ENCODE data around the gene DAPK2.

DAPK2 gene

GRCh38 chr15:63994073-63994600, 52.1 kb downstream of the DAPK2 start:
- DNase-seq: no peak

- no peak for DNase-seq
These were observed 54.0 kb downstream of the DAPK2 start for GRCh38 chr15:63992300-63992699.

DNA sequence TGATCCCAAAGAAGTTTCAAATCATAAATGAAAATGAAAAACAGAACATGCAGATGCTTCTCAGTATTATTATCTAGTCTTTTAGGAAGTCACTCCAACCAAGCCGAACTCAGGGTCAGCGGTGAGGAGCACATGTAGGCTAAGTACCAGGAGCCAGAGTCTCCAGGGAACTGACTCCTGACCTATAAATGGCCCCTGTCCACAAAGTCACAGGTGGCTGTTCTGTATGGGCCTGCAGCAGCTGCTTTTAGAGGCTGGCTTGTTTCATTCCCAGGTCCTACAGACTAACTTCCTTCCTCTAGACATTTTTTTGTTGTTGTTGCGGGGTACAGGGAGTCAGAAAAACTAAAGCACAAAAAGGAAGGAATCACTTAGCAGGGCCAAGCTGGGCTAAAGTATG, 54.6 kb downstream of the DAPK2 start:
- DNase-seq: no peak

- no peak for DNase-seq
These were observed 55.8 kb downstream of the DAPK2 start for GRCh38 chr15:63990454-63990853.

GRCh38 chr15:63987796-63988378, 58.4 kb downstream of the DAPK2 start:
- DNase-seq: no peak

DNA sequence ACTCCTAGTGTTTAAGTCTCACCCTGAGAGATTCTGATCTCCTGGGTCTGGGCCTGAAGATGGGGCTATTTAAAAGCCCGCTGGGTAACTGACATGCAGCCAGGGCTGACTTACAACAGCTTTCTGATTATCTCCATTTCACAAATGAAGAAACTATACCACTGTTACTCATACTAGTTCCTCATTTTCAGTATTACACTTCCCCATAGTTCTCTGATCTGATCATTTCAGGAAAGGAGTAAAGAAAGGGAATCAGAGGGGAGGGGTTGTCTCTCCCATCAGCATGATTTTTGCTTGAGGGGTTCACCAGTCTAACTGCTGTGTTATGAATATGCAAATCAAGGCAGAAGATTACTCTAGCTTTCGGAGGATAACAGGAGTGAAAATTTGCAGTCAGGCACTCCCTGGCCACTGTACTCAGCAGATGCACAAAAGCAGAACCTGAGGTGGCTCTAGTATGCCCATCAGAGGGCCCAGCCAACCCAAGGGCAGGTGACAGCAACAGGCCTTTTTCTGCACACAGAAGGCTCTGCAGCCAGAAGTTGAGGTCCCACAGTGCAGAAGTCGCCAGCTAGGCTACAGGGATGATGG, 59.4 kb downstream of the DAPK2 start:
- DNase-seq: peak; percentile 63

GRCh38 chr15:63986185-63986680, 60.1 kb downstream of the DAPK2 start:
- no peak for DNase-seq

DNA sequence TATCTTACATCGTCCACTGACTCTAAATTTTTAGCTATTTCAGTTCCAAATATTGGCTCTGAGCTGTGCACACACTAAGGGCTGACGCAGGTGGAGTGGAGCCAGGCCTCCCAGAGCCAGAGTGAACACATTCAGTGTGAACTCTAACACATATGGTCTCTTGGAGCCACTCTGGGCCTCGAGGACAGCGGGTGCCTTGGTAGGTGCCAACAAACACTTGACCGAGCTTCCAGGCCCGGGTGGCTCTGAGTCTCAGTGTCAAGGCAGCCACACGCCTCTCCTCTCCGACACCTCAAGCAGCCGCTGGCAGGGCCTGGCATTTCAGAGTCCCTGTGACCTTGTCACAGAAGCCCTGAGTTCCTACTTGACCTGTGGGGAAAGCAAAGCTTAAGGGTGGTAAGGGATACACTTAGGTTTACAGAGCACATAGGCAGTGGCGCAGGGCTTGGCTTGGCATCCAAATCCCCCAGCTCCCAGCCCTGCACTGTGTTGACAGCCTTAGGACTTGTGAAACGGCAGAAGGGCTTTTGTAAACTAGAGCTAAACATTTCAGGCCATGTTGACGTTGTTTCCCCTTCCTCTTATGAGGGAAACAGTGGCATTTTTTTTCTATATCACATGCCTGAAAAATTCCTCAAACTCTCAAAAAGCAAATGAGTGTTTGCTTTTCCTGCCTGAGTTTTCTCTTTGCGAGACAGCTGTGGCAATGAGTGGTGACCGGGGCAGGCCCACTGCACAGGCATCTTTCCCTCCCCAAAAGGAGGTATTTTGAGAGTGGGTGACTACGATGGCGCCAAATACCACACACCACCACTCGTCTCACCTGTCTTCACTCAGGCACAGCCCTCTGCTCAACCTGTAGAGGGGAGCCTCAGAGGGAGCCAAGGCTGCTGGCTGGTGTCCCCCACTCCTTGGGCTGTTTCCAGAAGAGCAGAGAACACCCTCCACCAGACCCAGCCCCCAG, 60.8 kb downstream of the DAPK2 start:
- no peak for DNase-seq

DNA sequence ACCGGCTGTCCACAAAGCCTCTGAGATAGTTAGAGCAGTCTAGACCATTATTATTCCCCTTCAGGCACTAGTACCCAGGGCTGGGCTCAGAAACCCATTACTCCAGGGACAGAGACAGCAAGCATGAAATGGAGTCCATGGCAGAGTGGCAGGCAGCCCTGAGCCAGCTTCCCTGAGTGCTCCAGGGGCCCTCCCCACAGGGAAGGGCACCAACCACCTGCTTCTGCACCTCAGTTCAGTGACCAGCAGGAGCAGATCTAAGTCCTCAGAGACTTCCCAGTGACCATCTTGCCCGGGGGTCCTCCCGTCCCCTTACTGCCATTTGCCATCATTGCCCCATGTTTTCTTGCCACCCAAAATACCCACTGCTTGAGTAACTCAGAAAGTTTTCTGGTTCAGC, 62.0 kb downstream of the DAPK2 start:
- DNase-seq: no peak

DNA sequence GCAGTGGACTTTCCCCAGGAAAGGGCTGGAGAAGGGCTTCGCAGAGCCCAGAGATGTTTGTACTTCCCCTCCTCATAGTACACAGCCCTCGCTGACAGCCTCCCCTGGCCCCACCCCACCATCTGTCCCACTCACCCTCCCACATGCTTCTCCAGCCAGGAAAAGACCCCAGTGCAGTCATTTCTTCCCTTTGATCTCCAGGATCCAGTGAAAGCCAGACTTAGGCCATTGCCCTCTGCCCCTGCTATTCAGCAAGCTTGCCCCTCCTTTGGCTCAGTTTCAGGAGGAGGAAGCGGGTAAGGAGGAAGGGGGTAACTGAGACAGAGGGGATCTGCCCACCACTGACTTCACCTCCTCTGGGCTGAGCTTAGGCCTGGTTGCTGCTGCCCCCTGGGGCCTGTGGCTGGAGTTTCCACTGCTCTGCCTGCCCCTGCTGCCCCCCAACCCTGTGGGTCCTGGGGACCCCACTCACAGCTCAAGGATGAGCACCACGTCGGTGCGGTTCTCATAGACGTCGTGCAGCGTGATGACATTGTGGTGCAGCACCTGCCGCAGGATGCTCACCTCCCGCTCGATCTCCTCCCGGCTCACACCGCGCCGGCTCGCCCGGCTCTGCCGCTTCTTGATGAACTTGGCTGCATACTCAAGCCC, 63.1 kb downstream of the DAPK2 start:
- no peak for DNase-seq

DNA sequence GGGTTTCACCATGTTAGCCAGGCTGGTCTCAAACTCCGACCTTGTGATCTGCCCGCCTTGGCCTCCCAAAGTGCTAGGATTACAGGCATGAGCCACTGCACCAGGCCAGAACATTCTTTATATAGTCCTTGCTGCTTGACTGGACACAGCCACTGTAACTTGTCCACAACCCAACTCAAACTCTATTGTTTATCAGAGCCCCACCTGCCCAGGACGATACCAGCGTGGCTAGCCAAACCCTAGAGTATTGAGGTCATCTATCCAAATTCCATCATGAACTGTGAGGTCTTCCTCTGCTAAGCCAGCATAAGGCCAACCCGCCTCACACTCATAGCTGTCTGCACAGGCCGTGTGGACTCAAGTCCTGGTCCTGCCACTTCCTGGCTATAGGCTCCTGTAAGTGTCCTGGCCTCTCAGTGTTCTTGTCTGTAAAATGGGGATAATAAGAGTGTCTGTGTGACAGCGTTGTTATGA, 63.9 kb downstream of the DAPK2 start:
- DNase-seq: no peak

- no peak for DNase-seq
These were observed 64.5 kb downstream of the DAPK2 start for GRCh38 chr15:63981596-63982320.

DNA sequence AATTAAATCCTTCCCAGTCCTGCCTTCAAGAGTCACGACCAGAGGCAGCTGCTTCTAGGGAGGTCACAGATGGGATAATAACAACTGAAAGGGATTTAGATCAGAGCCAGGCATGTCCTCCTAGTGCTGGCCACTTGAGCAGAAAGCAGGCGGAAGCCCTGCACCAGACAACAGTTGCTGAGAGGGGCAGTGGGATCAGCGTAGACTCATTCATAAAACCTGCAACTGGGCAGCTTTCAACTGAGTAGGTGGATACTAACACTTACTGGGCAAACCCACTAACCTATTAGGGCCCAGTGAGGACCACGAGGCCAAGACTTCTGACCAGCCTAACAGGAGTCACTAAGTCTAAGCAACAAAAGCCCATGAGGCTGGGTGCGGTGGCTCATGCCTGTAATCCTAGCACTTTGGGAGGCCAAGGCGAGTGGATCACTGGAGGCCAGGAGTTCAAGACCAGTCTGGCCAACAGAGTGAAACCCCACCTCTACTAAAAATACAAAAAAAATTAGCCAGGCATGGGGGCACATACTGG, 67.0 kb downstream of the DAPK2 start:
- DNase-seq: no peak

- DNase-seq: no peak
These were observed 67.6 kb downstream of the DAPK2 start for GRCh38 chr15:63978511-63979261.

DNA sequence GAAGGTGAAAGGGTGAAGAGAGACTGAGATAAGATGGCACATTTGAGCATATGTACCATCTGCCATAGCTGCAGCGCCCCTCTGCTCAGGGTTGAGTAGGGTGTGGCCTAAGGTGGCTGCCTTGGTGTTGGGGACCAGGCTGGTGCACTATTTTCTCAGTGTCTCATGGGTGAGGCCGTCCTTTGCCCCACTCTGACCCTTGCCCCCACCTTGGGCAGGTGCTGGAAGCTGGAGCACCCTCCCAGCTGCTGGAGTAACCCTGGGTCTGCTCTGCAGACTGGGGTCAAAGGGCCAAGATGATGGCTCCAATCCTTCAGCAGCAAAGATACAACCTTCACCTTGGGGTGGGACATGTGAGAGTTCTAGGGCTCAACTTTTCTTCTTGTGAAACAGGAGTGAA, 69.2 kb downstream of the DAPK2 start:
- no peak for DNase-seq

- DNase-seq: no peak
These were observed 72.3 kb downstream of the DAPK2 start for GRCh38 chr15:63974021-63974420.

GRCh38 chr15:63973212-63974009, 72.9 kb downstream of the DAPK2 start:
- no peak for DNase-seq

GRCh38 chr15:63972801-63973200, 73.5 kb downstream of the DAPK2 start:
- DNase-seq: no peak

DNA sequence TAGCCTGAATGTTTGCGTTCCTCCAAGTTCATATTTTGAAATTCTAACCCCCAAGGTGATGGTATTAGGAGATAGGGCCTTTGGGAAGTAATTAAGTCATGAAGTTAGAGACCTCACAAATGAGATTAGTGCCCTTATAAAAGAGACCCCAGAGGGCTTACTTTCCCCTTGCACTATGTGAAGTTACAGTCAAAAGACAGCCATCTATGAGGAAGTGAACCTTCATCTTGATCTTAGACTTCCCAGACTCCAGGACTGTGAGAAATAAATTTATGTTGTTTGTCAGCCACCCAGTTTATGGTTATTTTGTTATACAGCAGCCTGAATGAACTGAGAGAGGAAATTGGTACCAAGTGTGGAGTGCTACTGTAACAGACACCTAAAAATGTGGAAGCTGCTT, 74.4 kb downstream of the DAPK2 start:
- no peak for DNase-seq

DNA sequence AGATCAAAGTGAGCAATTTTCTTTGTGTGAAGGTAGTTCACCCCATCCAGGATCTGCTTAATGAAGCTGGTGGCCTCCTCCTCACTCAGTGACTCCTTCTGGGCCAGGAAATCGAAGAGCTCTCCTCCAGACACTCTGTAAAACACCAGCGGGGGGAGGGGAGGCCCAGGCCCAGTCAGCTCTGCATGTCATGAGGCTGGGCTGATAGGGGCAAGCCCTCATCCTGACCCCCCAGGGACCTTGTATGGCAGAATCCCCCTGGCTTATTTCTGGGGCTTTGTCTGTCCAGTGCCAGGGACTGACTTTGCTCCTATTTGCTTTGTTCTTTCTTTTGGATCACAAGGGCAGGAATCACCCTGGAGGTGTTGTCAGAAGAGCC, 74.9 kb downstream of the DAPK2 start:
- DNase-seq: no peak

Measured in KG1 (cell line).